Esophagus squamous epithelium (tissue), 4 donors: ENCODE measurements around the gene KCNK1.

Source experiments
- CTCF ChIP-seq, 6 experiments: fragments of 450-650 bp in 4 of 6; fragments of 200-600 bp in 2 of 6; sonication (generic) in 2 of 6; IDR thresholded peaks; one replicate each; pipeline ENCODE4 v1.5.1; 2016 to 2019; ENCODE audit warnings: antibody characterized with exemption in 6 of 6, mild to moderate bottlenecking in 4 of 6, moderate library complexity in 4 of 6
- POLR2A ChIP-seq, 4 donors: fragments of 450-650 bp; IDR thresholded peaks; one replicate each; pipeline ENCODE4 v1.6.1; 2017; ENCODE audit warnings: antibody characterized with exemption in 4 of 4, mild to moderate bottlenecking in 4 of 4, moderate library complexity in 3 of 4

GRCh38 chr1:233620065-233620464 is 6.2 kb downstream of the KCNK1 start:
- TF ChIP-seq CTCF (IDR thresholded peaks at IDR 0.05) (no peak), POLR2A (IDR thresholded peaks at IDR 0.05) (no peak)
